ENCODE measurements around the gene PLXDC1.

Gene PLXDC1

DNA sequence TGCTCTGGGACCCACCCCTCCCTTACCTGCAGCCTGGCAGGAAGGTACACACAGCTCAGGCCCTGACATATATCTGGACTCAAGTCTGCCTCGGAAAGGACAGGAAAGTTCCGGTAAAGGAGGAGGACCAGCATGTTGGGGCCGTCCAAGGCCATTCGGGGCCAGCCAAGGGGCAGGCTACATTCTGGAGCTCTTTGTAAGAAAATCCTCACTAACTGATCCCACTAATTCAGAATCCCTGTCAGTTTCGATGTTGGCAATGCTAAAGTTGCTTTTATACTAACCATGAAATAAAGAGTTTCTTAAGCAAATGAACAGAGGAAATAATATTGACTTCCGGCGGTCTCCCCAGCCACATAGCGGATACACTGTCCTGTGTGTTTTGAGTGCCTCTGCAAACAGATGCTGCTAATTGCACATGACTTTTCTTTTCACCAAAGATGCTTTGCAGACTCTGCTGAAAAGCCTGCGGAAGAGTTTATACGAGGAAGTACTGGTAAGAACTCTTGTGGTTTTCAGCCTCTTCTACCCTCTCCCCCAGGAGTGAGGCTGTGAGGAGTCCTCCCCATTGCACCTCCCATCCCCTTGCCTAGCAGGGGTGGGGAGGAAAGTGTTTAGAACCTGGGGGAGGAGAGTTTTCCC, 54.8 kb downstream of the PLXDC1 start:
- no peak for DNase-seq (ENCODE audit: low read depth in 2 of 2)

DNA sequence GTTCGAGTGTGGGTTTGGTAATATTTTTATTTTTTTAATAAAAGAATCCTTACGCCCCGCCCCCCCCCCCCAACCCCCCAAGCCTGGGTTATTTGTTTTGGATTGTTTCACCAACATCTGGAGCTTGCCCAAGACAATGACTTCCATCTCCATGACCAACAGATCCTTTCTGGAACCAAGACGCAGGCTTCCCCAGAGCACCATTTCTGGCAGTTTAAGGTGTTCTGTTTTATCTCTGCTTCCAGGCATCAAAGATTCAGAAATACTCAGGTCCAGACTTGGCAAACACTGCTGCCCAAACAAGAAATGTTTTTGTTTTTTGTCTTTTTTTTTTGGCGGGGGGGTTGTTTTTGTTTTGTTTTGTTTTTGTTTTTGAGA, 56.1 kb downstream of the PLXDC1 start:
- DNase-seq (ENCODE audit: low read depth in 2 of 2) = no peak

DNA sequence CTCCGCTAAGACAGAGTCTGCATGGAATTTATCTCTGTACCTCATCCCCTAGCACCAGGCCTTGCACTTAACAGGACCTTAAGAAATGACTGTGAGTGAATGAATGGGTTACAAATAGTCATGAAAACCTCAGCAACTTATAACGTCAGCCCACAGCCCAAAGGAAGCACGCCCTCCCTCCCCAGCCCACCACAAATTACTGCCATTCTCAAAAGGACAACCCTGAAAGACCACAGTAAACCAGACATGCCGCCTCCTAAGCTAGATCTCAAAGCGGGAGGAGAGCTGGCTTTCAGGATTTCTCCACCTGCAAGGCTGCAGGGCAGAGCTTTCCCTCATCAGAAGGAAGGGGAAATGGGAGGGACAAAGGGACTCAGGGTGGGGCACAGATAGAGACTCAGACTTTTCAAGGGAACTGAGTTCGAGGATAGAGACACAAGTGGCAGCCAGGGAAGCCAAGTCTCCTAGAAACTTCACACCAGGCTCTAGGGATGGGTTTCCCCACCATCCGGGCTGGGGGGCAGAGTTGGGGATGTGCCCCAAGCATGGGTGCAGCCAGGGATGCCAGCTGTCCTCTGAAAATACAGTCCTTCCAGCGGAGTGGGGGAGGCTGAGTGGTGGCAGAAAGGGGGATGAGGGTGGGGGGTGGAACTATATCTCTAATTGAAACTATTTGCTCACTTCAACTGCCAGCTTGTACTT, 56.7 kb downstream of the PLXDC1 start:
- DNase-seq (ENCODE audit: low read depth in 2 of 2) = peak in 1 of 2 donors; percentile 27

DNA sequence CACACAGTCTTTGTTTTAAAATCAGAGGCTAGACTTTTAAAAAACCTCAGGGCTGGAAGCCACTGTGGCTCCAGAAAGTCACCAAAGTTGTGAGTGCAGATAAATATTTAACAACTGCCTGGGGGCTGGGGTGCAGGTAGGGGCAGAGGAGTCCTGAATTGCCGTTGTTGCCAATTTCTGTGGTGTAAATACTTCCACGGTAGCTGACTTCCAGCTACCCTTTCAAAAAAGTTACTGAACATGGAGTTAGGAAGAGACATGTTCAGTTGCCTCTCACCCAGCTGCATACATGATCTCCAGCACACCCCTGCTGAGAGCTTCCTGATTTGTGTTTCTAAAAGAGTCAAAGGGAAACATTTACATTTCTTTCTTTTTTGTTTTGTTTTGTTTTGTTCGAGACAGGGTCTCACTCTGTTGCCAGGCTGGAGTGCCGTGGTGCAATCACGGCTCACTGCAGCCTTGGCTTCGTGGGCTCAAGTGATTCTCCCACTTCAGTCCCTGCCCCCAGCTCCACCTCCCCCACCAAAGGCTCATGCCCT, 58.7 kb downstream of the PLXDC1 start:
- no peak for DNase-seq (ENCODE audit: low read depth in 2 of 2)

DNA sequence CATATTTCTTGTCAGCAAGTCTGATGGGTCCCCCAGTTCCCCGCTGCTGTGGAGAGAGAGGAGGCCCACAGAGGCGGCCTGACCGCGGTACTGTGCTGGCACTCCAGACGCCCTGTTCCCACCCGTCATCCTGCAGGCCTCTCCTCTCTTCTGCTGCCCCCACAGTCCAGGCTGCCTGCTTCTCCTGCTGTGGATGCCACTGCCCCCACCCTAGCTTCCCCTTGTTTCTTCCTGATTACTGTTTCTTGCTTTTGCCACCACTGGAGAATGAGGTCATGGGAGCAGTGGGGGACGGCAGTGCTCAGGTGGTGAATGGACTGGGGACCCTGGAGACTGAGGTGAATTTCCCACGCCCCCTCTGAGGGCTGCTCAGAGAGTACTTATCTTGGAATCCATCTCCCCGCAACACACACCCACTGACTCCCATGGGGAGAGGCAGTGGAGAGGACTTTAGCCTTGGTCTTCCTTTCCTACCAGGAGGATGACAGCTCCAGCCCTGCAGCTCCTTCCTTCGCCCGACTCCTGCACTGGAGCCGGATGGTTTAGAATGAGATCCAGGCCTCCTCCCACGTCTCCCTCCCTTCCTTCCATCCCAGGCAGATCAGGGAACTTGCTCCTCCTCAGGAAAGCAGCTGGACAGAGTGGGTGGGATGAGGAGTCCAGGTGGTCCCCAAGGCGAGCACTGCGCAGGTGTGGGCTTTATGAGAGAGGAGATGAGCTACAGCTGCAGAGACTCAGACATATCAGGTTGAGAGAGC, 60.4 kb downstream of the PLXDC1 start:
- no peak for DNase-seq (ENCODE audit: low read depth in 2 of 2)

DNA sequence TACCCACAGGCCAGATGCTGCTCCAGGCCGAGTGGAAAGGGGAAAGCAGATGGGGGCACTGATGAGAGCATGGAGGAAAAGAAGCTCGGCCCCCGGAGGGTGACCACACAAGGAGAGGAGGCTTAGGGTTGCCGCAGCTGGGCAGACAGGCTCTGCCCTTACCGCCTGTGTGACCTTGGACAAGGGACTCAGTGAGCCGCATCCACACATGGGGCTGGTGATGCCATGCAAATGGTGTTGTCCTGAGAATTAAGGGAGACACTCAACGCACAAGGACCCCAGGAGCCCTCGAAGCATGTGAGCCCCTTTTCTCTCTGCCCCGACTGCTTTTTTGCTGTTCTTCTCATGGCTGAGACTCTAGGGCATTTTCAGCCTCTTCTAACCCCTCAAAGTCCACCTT, 61.0 kb downstream of the PLXDC1 start:
- DNase-seq (ENCODE audit: low read depth in 2 of 2) = no peak

DNA sequence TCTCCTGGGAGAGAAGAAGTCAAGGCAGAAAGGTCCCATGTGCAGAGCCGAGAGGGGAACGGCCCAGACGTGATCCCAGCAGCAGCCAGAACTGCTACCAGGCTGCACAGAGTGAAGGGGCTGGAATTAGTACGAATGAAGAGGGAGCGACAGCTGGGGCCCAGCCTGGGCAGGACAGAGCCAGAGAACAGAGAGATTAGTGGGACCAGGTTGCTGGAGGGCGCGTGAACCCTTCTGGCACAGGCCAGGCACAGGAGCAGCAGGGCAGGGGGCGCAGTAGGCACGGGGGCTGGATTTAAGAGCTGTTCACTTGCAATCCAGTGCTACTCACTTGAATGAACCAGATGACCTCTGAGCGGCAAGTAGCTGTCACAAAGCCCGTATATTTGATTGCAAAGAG, 66.9 kb downstream of the PLXDC1 start:
- no peak for DNase-seq (ENCODE audit: low read depth in 2 of 2)

DNA sequence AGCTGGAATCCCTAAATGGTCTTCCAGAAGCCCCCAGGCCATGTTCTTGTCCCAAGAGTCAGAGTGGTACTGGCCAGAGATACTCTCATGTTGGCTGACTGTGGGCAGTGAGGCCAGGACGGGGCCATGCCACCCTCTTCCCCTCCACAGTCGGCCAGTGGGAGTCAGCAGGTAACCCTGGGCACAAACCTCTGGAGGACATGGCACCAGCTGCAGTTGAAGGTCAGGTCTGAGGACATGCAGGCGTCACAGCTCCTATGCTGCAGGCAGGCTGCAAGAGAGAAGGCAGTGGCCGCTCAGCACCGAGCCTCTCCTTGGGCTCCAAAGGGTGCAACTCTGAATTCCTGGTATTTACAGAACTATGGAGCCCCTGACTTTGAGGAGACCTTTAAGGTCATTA, 68.2 kb downstream of the PLXDC1 start:
- DNase-seq (ENCODE audit: low read depth in 2 of 2) = no peak

DNA sequence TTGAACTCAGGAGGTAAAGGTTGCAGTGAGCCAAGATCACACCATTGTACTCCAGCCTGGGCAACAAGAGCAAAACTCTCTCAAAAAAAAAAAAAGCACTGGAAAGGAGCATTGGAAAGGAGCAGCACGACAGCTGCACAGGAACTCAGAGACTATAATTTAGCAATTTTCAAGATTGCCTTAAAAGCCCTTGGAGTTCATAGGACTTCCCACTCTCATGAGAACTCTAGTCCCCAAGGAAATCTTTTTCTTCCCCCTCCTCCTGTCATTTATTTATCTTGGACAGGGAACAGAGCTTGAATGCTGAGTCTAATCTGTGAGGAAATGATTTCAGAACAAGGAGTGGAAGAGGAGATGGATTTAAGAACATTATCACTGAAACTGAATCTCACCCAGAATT, 69.0 kb downstream of the PLXDC1 start:
- DNase-seq (ENCODE audit: low read depth in 2 of 2) = no peak

DNA sequence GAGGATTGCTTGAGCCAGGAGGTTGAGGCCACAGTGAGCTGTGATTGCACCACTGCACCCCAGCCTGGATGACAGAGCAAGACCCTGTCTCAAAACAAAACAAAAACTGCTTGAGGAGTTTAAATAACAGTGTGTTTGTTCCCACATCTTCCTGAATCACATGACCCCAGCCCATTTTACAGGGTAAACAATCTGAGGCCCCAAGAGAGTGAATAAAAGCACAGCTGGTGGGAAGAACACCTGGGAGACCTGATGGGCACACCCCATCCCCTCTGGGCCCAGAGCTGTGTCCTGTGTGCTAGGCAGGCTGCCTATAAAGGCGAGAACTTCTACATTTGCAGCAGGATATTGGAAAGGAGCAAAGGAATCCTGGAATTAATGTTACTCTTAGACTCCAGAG, 69.6 kb downstream of the PLXDC1 start:
- no peak for DNase-seq (ENCODE audit: low read depth in 2 of 2)

DNA sequence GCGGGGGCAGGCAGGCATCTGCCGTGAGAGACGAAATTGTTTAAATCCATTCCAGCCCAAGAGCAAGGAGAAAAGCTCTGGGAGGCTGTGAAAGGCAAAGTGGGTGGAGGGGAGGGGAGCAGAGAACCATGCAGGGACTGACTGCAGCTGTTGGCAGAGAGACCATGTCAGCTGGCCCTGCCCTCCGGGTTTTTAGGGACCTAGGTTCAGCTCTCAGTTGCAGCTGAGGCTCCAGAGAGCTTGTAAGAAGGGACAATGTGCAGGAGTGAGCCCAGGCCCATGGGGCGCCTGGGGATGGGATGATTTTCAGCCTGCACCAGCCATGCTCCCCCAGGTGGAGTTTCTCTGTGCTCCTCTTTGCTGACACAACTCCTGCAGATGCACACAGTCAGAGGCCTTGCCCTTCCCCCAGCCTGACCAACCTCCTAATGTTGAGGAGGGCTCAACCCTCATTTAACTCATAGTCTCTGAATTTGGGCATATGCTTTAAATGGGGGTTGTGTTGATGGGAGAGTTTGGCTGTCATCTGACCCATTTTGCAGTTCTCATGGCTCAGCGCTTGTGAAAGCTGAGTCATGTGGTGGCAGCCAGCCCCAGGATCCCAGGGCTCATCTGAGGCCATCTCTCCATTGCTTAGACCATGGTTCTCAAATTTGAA, 70.9 kb downstream of the PLXDC1 start:
- DNase-seq (ENCODE audit: low read depth in 2 of 2) = no peak

DNA sequence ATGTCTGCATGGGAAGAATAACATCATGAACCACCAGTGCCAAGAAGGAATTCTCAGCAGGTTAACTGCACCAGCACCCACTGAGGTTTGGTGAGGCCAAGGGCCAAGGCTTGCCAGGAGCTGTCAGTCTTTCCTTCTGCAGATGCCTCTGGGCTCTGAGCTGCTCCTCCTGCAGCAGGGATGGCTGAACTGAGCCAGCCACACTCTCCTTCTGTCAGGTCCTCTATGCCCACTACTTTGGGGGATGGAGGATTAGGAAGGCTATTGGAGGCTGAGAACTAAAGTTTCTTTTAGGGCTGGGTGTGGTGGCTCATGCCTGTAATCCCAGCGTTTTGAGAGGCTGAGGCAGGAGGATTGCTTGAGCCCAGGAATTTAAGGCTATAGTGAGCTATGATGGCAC, 71.6 kb downstream of the PLXDC1 start:
- DNase-seq (ENCODE audit: low read depth in 2 of 2) = no peak

DNA sequence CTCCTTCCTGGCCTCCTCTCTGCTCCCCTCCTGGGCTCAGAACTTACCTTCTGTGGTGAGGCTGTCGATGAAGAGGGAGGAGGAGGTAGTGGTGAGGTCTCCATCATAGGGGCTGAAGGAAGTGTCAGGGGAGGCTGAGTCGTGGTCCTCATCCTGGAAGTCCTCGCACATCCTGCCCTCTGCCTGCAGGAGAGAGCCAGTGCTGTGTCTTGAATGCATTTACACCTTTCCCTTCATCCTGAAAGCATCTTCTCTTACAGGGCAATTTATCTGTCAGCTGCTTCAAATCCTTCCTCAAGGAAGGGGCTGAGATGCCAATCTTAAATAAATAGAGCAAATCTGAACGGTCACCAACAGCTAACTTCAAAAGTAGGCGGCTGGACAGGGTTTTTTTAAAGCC, 73.6 kb downstream of the PLXDC1 start:
- DNase-seq (ENCODE audit: low read depth in 2 of 2) = no peak

DNA sequence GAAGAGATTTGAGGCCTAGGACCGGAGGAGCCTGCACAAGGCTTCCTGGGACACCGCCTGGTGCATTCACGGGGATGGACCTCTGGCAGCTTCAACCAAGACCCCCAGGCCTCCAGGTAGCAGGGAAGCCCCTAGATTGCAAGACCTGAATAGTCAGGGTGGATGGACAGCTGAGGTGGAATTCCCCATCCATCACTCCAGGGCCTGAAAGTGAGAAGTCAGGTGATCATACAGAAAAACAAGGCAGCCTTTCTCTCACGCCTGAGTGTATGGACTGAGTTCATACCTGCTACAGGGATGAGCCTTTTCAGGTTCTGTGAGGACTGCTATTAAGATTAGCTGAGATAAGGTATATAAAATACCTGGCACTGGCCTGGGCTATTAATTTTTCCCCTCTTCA, 74.2 kb downstream of the PLXDC1 start:
- no peak for DNase-seq (ENCODE audit: low read depth in 2 of 2)

DNA sequence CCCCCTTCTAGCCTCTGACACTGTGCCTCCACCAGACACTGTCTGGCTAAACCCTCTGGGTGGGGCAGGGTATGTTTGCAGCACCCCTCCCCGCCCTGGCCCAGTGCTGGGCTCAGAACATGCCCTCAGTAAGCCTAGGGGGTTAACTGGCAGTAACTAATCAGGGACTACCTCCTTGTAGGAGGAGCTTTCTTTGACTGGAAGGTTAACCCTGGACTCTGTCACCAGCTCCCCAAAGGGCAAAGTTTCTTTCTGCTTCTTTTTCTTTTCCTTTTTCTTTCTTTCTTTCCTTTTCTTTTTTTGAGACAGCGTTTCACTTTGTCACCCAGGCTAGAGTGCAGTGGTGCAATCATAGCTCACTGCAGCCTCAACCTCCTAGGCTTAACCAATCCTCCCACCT, 76.8 kb downstream of the PLXDC1 start:
- no peak for DNase-seq (ENCODE audit: low read depth in 2 of 2)

DNA sequence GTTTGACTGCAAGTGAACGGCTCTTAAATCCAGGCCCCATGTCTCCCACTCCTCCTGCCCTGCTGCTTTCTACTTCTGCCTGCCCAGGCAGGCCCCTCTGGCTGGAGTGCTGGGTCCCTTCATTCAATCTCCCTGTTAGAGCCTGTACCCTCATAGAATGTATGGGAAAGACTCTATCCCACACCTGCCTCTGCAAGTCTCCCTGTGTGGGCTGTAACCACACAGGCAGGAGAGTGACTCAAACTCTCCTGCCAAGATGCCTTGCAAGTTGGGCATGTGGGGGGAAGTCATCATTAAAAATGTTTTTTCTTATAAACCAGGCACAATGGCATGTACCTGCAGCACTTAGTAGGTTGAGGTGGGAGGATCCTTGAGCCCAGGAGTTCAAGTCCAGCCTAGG, 77.5 kb downstream of the PLXDC1 start:
- DNase-seq (ENCODE audit: low read depth in 2 of 2) = no peak

DNA sequence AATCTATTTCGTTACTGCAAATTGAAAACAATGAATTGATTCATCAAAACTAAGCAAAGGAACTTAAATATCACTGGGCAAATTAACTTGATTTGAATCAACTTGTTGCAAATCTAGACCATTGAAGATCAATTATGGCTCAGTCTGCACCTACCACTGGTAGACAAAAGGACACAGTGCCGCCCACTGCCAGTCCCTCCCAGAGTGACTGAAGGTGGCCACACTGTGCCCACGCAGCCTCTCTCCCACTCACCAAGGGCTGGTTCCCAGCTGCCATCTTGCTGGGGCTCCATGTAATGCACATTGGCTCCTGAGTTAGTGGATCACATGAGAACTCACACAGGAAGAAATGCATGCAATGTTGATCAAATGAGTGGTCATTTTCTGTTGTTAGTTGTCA, 78.1 kb downstream of the PLXDC1 start:
- DNase-seq (ENCODE audit: low read depth in 2 of 2) = no peak

DNA sequence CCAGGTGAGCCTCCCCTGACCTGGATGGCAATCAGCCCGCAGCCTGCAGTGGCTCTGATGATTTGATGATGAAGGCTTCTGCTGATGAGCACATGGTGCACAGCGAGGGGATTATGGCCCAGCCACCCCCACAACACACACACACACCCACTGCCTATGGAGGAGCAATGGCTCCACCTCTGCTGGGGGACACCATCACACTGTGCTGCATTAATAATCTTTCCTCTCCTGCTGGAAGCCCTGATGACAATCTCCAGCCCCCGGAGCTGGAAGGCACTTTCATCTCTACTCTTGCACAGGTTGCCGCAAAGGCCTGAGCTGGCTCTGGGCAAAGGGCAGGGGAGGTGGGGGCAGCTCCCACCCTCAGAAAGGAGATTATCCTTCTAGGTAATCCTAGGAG, 79.9 kb downstream of the PLXDC1 start:
- no peak for DNase-seq (ENCODE audit: low read depth in 2 of 2)

DNA sequence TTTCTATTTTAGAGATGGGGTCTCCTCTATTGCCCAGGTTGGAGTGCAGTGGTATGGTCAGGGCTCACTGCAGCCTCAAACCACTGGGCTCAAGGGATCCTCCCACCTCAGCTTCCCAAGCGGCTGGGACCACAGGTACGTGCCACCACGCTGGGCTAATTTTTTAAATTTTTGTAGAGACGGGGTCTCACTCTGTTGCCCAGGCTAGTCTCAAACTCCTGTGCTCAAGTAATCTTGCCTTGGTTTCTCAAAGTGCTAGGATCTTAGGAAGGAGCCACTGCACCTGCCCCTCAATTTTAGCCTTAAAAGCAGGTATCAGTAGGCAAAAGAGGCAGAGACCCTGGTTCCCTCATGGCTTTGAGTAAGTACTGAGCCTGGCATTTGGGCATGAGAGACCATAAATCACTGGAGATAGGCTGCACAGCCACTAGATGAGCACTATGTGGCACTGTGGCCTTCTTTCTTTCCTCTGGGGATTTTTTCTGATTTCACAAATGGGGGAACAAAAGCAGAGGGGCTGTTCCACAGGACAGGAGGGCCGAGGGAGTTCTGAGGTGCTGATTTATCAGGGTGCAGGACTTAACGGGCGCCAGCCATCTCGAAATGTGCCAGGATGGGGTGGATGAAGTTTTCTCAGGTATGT, 82.2 kb downstream of the PLXDC1 start:
- DNase-seq (ENCODE audit: low read depth in 2 of 2) = no peak

DNA sequence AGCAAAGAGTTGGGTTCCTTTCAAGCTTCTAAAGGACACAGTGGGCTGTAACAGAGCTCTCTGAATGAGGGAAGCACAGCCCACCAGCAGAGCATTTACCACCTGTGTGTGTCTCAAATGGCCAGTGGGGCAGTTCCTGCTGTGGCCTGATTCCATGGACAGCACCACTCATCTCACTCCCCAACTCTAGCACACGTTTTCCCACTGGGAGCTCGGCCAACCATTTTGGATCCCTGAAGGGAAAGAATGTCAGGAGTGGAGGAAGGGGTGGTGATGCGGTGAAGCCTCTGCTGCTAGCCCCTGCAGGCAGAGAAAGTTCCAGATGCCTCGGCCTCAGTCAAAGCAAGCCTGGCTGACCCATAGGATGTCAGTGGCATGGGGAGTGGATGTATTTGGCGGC, 86.6 kb downstream of the PLXDC1 start:
- DNase-seq (ENCODE audit: low read depth in 2 of 2) = no peak

DNA sequence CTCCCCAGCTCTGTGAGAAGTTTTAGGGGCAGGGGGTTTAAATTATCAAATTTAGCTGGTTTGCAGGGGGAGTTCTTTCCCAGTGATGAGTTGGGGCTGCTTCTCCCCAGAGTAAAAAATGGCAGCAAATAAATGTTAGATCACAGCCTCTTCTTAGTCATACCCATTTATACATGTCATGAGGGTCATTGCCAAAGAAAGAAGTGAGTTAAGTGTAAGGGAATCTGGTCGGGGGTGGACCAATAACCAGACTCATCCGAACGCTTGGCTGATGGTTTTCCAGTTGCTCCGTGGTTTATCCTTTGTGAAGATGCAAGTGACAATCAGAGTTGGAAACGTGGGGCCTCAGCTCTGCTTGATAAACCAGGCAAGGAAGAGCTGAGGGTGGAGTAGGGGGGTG, 87.1 kb downstream of the PLXDC1 start:
- no peak for DNase-seq (ENCODE audit: low read depth in 2 of 2)

DNA sequence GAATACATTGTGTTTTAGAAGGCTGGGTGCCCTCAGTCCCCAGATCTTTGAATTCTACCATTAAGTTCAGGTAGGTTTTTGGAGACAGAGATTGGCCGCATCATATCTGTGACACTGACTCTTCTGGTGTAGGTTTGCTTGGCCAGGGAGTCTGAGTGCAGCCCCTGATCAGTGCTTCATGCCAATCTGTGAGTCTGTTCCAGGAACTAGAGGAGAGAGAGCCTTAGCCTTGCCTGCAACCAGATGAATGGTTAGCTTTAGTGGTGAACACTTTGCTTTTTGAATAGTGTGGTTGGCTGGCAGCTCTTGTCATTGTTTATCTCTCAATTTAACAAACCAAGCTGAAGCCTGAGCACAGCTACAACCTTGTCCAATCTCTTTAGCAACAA, 87.8 kb downstream of the PLXDC1 start:
- DNase-seq (ENCODE audit: low read depth in 2 of 2) = no peak
